H9 (cell line): ENCODE data around the gene PNPLA6. TPM values are rescaled to one million over a fixed set of nuclear protein-coding genes. Genes with fewer than 3 reads are reported as not detected.

Experiments used
- DNase-seq: peaks from one replicate; pipeline ENCODE4 v3.0.0-alpha.2; 2017
- H2AFZ ChIP-seq: one replicate; pipeline ENCODE4 v1.6.1; 2013; ENCODE audit warnings: mild to moderate bottlenecking, low read length, control low read depth, moderate library complexity
- H2AK5ac ChIP-seq: 2 replicates; pipeline ENCODE4 v1.6.1; 2013; ENCODE audit warnings: low read length, control low read depth, mixed read lengths; ENCODE audit not compliant: insufficient read length
- H2BK120ac ChIP-seq: one replicate; pipeline ENCODE4 v1.6.1; 2013; ENCODE audit warnings: low read depth, mild to moderate bottlenecking, low read length, control low read depth, inconsistent platforms; ENCODE audit not compliant: poor library complexity, severe bottlenecking
- H2BK12ac ChIP-seq: 2 replicates; pipeline ENCODE4 v1.6.1; 2013; ENCODE audit warnings: low read length, control low read depth, mixed read lengths, low read depth; ENCODE audit not compliant: insufficient read length
- H2BK15ac ChIP-seq: 2 replicates; pipeline ENCODE4 v1.6.1; 2013; ENCODE audit warnings: low read depth, low read length, control low read depth
- H2BK20ac ChIP-seq: one replicate; pipeline ENCODE4 v1.6.1; 2013; ENCODE audit warnings: low read depth, mild to moderate bottlenecking, low read length, control low read depth, inconsistent platforms; ENCODE audit not compliant: poor library complexity, severe bottlenecking
- H2BK5ac ChIP-seq: 2 replicates; pipeline ENCODE4 v1.6.1; 2013; ENCODE audit warnings: low read length, control low read depth, mixed read lengths; ENCODE audit not compliant: insufficient read length
- H3K14ac ChIP-seq: 2 replicates; pipeline ENCODE4 v1.6.1; 2013; ENCODE audit warnings: low read length, control low read depth; ENCODE audit not compliant: insufficient read depth
- H3K18ac ChIP-seq: 2 replicates; pipeline ENCODE4 v1.6.1; 2013; ENCODE audit warnings: low read depth, mild to moderate bottlenecking, mixed read lengths, low read length, control low read depth; ENCODE audit not compliant: insufficient read length
- H3K23ac ChIP-seq: 2 replicates; pipeline ENCODE4 v1.6.1; 2013; ENCODE audit warnings: low read length, control low read depth, mixed read lengths, low read depth; ENCODE audit not compliant: insufficient read length
- H3K23me2 ChIP-seq: 2 replicates; pipeline ENCODE4 v1.6.1; 2013; ENCODE audit warnings: low read depth, mild to moderate bottlenecking, mixed read lengths, low read length, control low read depth; ENCODE audit not compliant: insufficient read length, poor library complexity, severe bottlenecking
- H3K27ac ChIP-seq: 2 replicates; pipeline ENCODE4 v1.5.1; 2013; ENCODE audit warnings: low read length, control low read depth, mixed read lengths, low read depth; ENCODE audit not compliant: insufficient read length
- H3K27me3 ChIP-seq: 2 replicates; pipeline ENCODE4 v1.6.1; 2013; ENCODE audit warnings: low read length, control low read depth, inconsistent platforms; ENCODE audit not compliant: insufficient read depth
- H3K4ac ChIP-seq: 2 replicates; pipeline ENCODE4 v1.6.1; 2013; ENCODE audit warnings: low read depth, mild to moderate bottlenecking, control low read depth, inconsistent platforms, low read length, moderate library complexity
- H3K4me1 ChIP-seq: 2 replicates; pipeline ENCODE4 v1.6.1; 2013; ENCODE audit warnings: low read length, control low read depth, inconsistent platforms; ENCODE audit not compliant: insufficient read depth
- H3K4me2 ChIP-seq: 2 replicates; pipeline ENCODE4 v1.6.1; 2013; ENCODE audit warnings: low read length, control low read depth, mixed read lengths; ENCODE audit not compliant: insufficient read length, insufficient read depth
- H3K56ac ChIP-seq: 2 replicates; pipeline ENCODE4 v1.6.1; 2013; ENCODE audit warnings: low read depth, mild to moderate bottlenecking, mixed read lengths, low read length, control low read depth; ENCODE audit not compliant: insufficient read length
- H3K79me1 ChIP-seq: 2 replicates; pipeline ENCODE4 v1.6.1; 2013; ENCODE audit warnings: low read depth, mild to moderate bottlenecking, moderate library complexity, low read length, control low read depth, inconsistent platforms; ENCODE audit not compliant: insufficient read depth, poor library complexity, severe bottlenecking
- H3K79me2 ChIP-seq: 2 replicates; pipeline ENCODE4 v1.6.1; 2013; ENCODE audit warnings: low read length, control low read depth, inconsistent platforms; ENCODE audit not compliant: insufficient read depth
- H3K9ac ChIP-seq: 2 replicates; pipeline ENCODE4 v1.6.1; 2013; ENCODE audit warnings: low read length, control low read depth, mixed read lengths; ENCODE audit not compliant: insufficient read length; ENCODE audit errors: extremely low read depth
- H3K9me3 ChIP-seq: one replicate; pipeline ENCODE4 v1.6.1; 2013; ENCODE audit warnings: low read depth, low read length, inconsistent platforms; ENCODE audit not compliant: control insufficient read depth
- H3T11ph ChIP-seq: one replicate; pipeline ENCODE4 v1.6.1; 2013; ENCODE audit warnings: mild to moderate bottlenecking, low read length, control low read depth, inconsistent platforms
- H4K20me1 ChIP-seq: one replicate; pipeline ENCODE4 v1.6.1; 2013; ENCODE audit not compliant: control insufficient read depth, insufficient read length, insufficient read depth
- H4K5ac ChIP-seq: 2 replicates; pipeline ENCODE4 v1.6.1; 2013; ENCODE audit warnings: low read depth, mild to moderate bottlenecking, mixed read lengths, low read length, control low read depth; ENCODE audit not compliant: insufficient read length
- H4K8ac ChIP-seq: replicated peaks from 2 replicates; pipeline ENCODE4 v1.6.1; 2013; ENCODE audit warnings: low read length, control low read depth, mixed read lengths, low read depth; ENCODE audit not compliant: insufficient read length
- H4K91ac ChIP-seq: 2 replicates; pipeline ENCODE4 v1.6.1; 2013; ENCODE audit warnings: low read depth, mild to moderate bottlenecking, moderate library complexity, mixed read lengths, low read length, control low read depth; ENCODE audit not compliant: insufficient read length
- H3K27ac Mint-ChIP-seq, 3 experiments: 2 replicates in 2 of 3; 3 replicates in 1 of 3; pipeline ENCODE4 v1.8.0; 2020 to 2021; ENCODE audit warnings: mixed read lengths in 3 of 3, mild to moderate bottlenecking in 1 of 3, moderate library complexity in 1 of 3
- H3K27me3 Mint-ChIP-seq: 2 replicates; pipeline ENCODE4 v1.8.0; 2021; ENCODE audit warnings: low read depth, mild to moderate bottlenecking, moderate library complexity, mixed read lengths
- H3K36me3 Mint-ChIP-seq, 3 experiments: 2 replicates in 2 of 3; 3 replicates in 1 of 3; pipeline ENCODE4 v1.8.0; 2020 to 2021; ENCODE audit warnings: low read depth in 3 of 3, mixed read lengths in 3 of 3; ENCODE audit not compliant: insufficient read depth in 1 of 3
- H3K4me1 Mint-ChIP-seq, 2 experiments: 2 replicates each; pipeline ENCODE4 v1.8.0; 2020; ENCODE audit warnings: mixed read lengths in 2 of 2
- H3K4me3 Mint-ChIP-seq, 2 experiments: 2 replicates in 1 of 2; 3 replicates in 1 of 2; pipeline ENCODE4 v1.8.0; 2020 to 2021; ENCODE audit warnings: mild to moderate bottlenecking in 2 of 2, mixed read lengths in 2 of 2, moderate library complexity in 1 of 2
- H3K9me3 Mint-ChIP-seq, 2 experiments: 2 replicates in 1 of 2; 3 replicates in 1 of 2; pipeline ENCODE4 v1.8.0; 2020; ENCODE audit warnings: mild to moderate bottlenecking in 2 of 2, mixed read lengths in 2 of 2, moderate library complexity in 1 of 2
- WGBS: extraction: QIAGEN DNeasy Blood & Tissue Kit; methylation state at CpG from one replicate; pipeline ENCODE4 v1.1.7; 2013; ENCODE audit warnings: missing lambda C conversion rate, low lambda C conversion rate, mixed read lengths; ENCODE audit not compliant: insufficient read length; ENCODE audit errors: extremely low coverage; 5-methylcytosine and 5-hydroxymethylcytosine counted together
- total RNA-seq: library from RNA; stranded (reverse); gene quantifications from 2 replicates; pipeline ENCODE4 v1.2.1, GENCODE V29; 2021
- TF ChIP-seq, protein P1 (sequence below): fragments of 200-600 bp; sonication (generic); conservative IDR thresholded peaks from 3 replicates; pipeline ENCODE4 v1.8.0; 2021; ENCODE audit warnings: antibody characterized with exemption, mild to moderate bottlenecking

The PNPLA6 gene
- total RNA-seq, 1 experiment from 2014 or later: 130 TPM

DNA sequence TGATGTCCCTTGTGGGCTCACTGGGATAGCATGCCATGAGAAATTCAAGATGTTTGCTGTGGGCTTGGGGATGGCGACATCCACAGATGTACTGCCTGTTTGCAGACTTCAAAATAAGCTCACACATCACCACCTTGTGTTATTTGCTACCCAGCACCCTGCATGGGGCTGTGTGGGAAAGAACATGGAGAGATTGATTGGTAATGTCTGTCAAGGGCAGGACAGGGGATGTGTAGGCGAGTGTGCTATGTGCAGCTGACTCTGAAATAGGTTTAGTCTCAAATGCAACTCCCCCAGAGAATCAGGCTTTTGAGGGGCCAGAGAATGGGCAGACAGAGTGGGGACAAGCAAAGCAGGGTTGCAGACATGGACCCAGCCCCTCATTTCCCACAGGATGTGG, 24.7 kb downstream of the PNPLA6 start:
- TF ChIP-seq, protein P1, sequence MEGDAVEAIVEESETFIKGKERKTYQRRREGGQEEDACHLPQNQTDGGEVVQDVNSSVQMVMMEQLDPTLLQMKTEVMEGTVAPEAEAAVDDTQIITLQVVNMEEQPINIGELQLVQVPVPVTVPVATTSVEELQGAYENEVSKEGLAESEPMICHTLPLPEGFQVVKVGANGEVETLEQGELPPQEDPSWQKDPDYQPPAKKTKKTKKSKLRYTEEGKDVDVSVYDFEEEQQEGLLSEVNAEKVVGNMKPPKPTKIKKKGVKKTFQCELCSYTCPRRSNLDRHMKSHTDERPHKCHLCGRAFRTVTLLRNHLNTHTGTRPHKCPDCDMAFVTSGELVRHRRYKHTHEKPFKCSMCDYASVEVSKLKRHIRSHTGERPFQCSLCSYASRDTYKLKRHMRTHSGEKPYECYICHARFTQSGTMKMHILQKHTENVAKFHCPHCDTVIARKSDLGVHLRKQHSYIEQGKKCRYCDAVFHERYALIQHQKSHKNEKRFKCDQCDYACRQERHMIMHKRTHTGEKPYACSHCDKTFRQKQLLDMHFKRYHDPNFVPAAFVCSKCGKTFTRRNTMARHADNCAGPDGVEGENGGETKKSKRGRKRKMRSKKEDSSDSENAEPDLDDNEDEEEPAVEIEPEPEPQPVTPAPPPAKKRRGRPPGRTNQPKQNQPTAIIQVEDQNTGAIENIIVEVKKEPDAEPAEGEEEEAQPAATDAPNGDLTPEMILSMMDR: no peak
- Histone ChIP-seq H2BK15ac (no peak overlapping the region), H4K20me1 (no peaks in the 10 kb centered on the region), H4K5ac (no peak overlapping the region), H3K27me3 (no peaks in the 10 kb centered on the region), H2AFZ (no peak overlapping the region), H3K23ac (no peak overlapping the region), H2BK20ac (no peak overlapping the region), H3K4me1 (peaks cover 2% of the 10 kb centered on the region; the same call in 1 of the 2 replicates), H3K4me2 (no peak overlapping the region), H3K79me2 (no peaks in the 10 kb centered on the region), H4K91ac (no peak overlapping the region), H3K27ac (no peak overlapping the region), H3K9me3 (no peaks in the 10 kb centered on the region), H3K4ac (no peak overlapping the region), H2BK120ac (no peak overlapping the region), H3K9ac (no peak overlapping the region), H2BK5ac (no peak overlapping the region), H3T11ph (no peak overlapping the region), H3K23me2 (no peaks in the 10 kb centered on the region), H3K18ac (no peak overlapping the region), H3K14ac (no peak overlapping the region), H2AK5ac (no peak overlapping the region), H4K8ac (no peak overlapping the region), H3K56ac (no peak overlapping the region), H2BK12ac (no peak overlapping the region), H3K79me1 (no peaks in the 10 kb centered on the region)
- Mint-ChIP-seq H3K27ac (no peak overlapping the region), H3K9me3 (no peaks in the 10 kb centered on the region; a peak in 1 of 5 replicates), H3K4me3 (no peak overlapping the region), H3K4me1 (peaks cover 0 to 2% of the 10 kb centered on the region in 2 experiments; a peak in 1 of 4 replicates), H3K27me3 (peaks cover 1% of the 10 kb centered on the region; the same call in 1 of the 2 replicates), H3K36me3 (peaks cover 17 to 47% (median 32%) of the 10 kb centered on the region in 3 experiments; a peak in 6 of 7 replicates)
- no peak for DNase-seq
- no CpG with 5 or more reads among the region's 2 CpGs for WGBS
